Prostate gland (tissue), 2 donors: ENCODE measurements around the gene MCM7. TPM values are rescaled to one million over a fixed set of nuclear protein-coding genes. Genes with fewer than 3 reads are reported as not detected.

Experiments used
- DNase-seq: peaks from one replicate; pipeline ENCODE4 v3.0.0-alpha.2; 2019; ENCODE audit warnings: low spot score
- H3K27ac ChIP-seq, 2 donors: fragments of 200-600 bp; sonication (generic); 2 replicates each; pipeline ENCODE4 v1.5.1; 2017 to 2019
- H3K27me3 ChIP-seq: fragments of 200-600 bp; sonication (generic); replicated peaks from 2 replicates; pipeline ENCODE4 v1.5.1; 2019; ENCODE audit not compliant: insufficient read depth
- H3K36me3 ChIP-seq, 2 donors: fragments of 200-600 bp; sonication (generic); 1 replicate in 1 of 2; 2 replicates in 1 of 2; pipeline versions ENCODE4 v1.5.1 to v1.8.1; 2017 to 2019
- H3K4me1 ChIP-seq: fragments of 200-600 bp; sonication (generic); replicated peaks from 2 replicates; pipeline ENCODE4 v1.5.1; 2019
- H3K4me3 ChIP-seq, 2 donors: fragments of 200-600 bp; sonication (generic); 2 replicates each; pipeline ENCODE4 v1.5.1; 2017 to 2019
- H3K9me3 ChIP-seq: fragments of 200-600 bp; sonication (generic); 2 replicates; pipeline ENCODE4 v1.5.1; 2017
- CTCF ChIP-seq, 4 experiments: fragments of 200-600 bp in 2 of 4; fragments of 450-650 bp in 2 of 4; sonication (generic) in 2 of 4; IDR thresholded peaks; 1 replicate in 3 of 4; 2 replicates in 1 of 4; pipeline ENCODE4 v1.5.1; 2016 to 2019; ENCODE audit warnings: antibody characterized with exemption in 4 of 4, mild to moderate bottlenecking in 2 of 4, moderate library complexity in 2 of 4
- POLR2A ChIP-seq: fragments of 450-650 bp; IDR thresholded peaks from one replicate; pipeline ENCODE4 v1.6.1; 2016; ENCODE audit warnings: antibody characterized with exemption, mild to moderate bottlenecking
- POLR2AphosphoS5 ChIP-seq: sonication (generic); formaldehyde crosslinking; IDR thresholded peaks from one replicate; pipeline ENCODE4 v1.6.1; 2017; ENCODE audit warnings: antibody characterized with exemption
- WGBS: methylation state at CpG from one replicate; pipeline ENCODE4 v1.1.5; 2018; 5-methylcytosine and 5-hydroxymethylcytosine counted together
- intact Hi-C: fragments of 100-400 bp; cut with DNase I; formaldehyde crosslinking; loops from one replicate; pipeline ENCODE4 v1.14.2; 2022
- total RNA-seq, 2 donors: library from RNA; depleted of rRNA; stranded (reverse); fragments of >200 nt; gene quantifications; one replicate each; pipeline ENCODE4 v1.1.0, GENCODE V29; 2016

The MCM7 gene
- total RNA-seq, 2 donors from 2014 or later = 47.5 to 68.7 TPM

- peaks cover 9% of the 10 kb centered on the region for H3K4me1 ChIP-seq
- H3K4me3 ChIP-seq = peak overlapping the region; percentile 57 to 58
- intact Hi-C loops = no loop called here
- H3K9me3 ChIP-seq = no peaks in the 10 kb centered on the region
- H3K36me3 ChIP-seq = peaks cover 7 to 23% of the 10 kb centered on the region in 2 donors
- peak; percentile 89 for TF ChIP-seq POLR2AphosphoS5
- peak in 1 of 4 experiments; percentile 27 for TF ChIP-seq CTCF (IDR thresholded peaks at IDR 0.05)
- TF ChIP-seq POLR2A = peak; percentile 60
- H3K27me3 ChIP-seq = no peaks in the 10 kb centered on the region
- WGBS = under 1% methylated on average over 61 of the region's 61 CpGs
- peak; percentile 95 for DNase-seq
- peak overlapping the region; percentile 90 to 93 for H3K27ac ChIP-seq
Measured at GRCh38 chr7:100100420-100101015, 679 bp downstream of the MCM7 start.

GRCh38 chr7:100099452-100099851 is 1.7 kb downstream of the MCM7 start:
- intact Hi-C loops = no loop called here
- H3K27ac ChIP-seq = peak overlapping the region; percentile 90 to 93

GRCh38 chr7:100098913-100099312 is 2.3 kb downstream of the MCM7 start:
- TF ChIP-seq POLR2A = no peak
- no peak for TF ChIP-seq CTCF (IDR thresholded peaks at IDR 0.05)
- no peak for TF ChIP-seq POLR2AphosphoS5
- H3K36me3 ChIP-seq = peaks cover 7 to 37% of the 10 kb centered on the region in 2 donors

More at GRCh38 chr7:100099452-100099851, 1.7 kb downstream of the MCM7 start:
- no peak for TF ChIP-seq POLR2AphosphoS5
- no peak for TF ChIP-seq POLR2A
- no peak for TF ChIP-seq CTCF (IDR thresholded peaks at IDR 0.05)
- Histone ChIP-seq H3K9me3 (no peaks in the 10 kb centered on the region), H3K27me3 (no peaks in the 10 kb centered on the region), H3K36me3 (peaks cover 7 to 33% of the 10 kb centered on the region in 2 donors), H3K4me1 (peaks cover 9% of the 10 kb centered on the region), H3K4me3 (peak overlapping the region; percentile 57 to 58)
- WGBS = 31% methylated on average over 12 of the region's 12 CpGs
- no peak for DNase-seq

GRCh38 chr7:100095704-100096103 is 5.5 kb downstream of the MCM7 start:
- DNase-seq = no peak
- TF ChIP-seq POLR2AphosphoS5 (no peak), CTCF (IDR thresholded peaks at IDR 0.05) (no peak), POLR2A (no peak)
- intact Hi-C loops = no loop called here
- Histone ChIP-seq H3K27me3 (no peaks in the 10 kb centered on the region), H3K4me1 (peaks cover 9% of the 10 kb centered on the region), H3K9me3 (no peaks in the 10 kb centered on the region), H3K4me3 (no peak overlapping the region), H3K27ac (no peak overlapping the region), H3K36me3 (peaks cover 7 to 65% of the 10 kb centered on the region in 2 donors)
- 90% methylated on average over 17 of the region's 17 CpGs for WGBS

More at GRCh38 chr7:100098913-100099312, 2.3 kb downstream of the MCM7 start:
- Histone ChIP-seq H3K27ac (peak overlapping the region in 1 of 2 donors; percentile 93), H3K9me3 (no peaks in the 10 kb centered on the region), H3K4me1 (peaks cover 9% of the 10 kb centered on the region), H3K4me3 (no peak overlapping the region), H3K27me3 (no peaks in the 10 kb centered on the region)
- intact Hi-C loops = no loop called here
- DNase-seq = no peak
- WGBS = 78% methylated on average over 10 of the region's 10 CpGs

GRCh38 chr7:100095289-100095688 is 5.9 kb downstream of the MCM7 start:
- H3K27ac ChIP-seq = no peak overlapping the region
- H3K36me3 ChIP-seq = peaks cover 7 to 65% of the 10 kb centered on the region in 2 donors
- H3K9me3 ChIP-seq = no peaks in the 10 kb centered on the region
- H3K27me3 ChIP-seq = no peaks in the 10 kb centered on the region
- H3K4me3 ChIP-seq = no peak overlapping the region
- peaks cover 9% of the 10 kb centered on the region for H3K4me1 ChIP-seq
- TF ChIP-seq POLR2A (no peak), CTCF (IDR thresholded peaks at IDR 0.05) (no peak), POLR2AphosphoS5 (no peak)
- WGBS = 83% methylated on average over 9 of the region's 9 CpGs
- no peak for DNase-seq
- intact Hi-C loops = no loop called here
